SU-DHL-6 (cell line): ENCODE measurements around the gene SUSD6.
"Not testable (repeated sequence)": the region's sequence is repeated elsewhere in the genome, so short reads cannot be mapped to it uniquely, and the experiment has no call there.

Experiments
- EZH2phosphoT487 ChIP-seq: fragments of 200-600 bp; sonication (generic), shearing (Covaris generic); conservative IDR thresholded peaks from 2 replicates; pipeline ENCODE4 v1.6.1; 2018; ENCODE audit warnings: mild to moderate bottlenecking, antibody characterized with exemption, low read length, moderate library complexity, mixed read lengths
- TF ChIP-seq, protein P1 (sequence below): fragments of 200-600 bp; sonication (generic); IDR thresholded peaks from one replicate; pipeline ENCODE4 v1.5.1; 2017; ENCODE audit warnings: antibody characterized with exemption, mild to moderate bottlenecking, low read length, moderate library complexity; ENCODE audit not compliant: insufficient read depth, poor library complexity, severe bottlenecking

DNA sequence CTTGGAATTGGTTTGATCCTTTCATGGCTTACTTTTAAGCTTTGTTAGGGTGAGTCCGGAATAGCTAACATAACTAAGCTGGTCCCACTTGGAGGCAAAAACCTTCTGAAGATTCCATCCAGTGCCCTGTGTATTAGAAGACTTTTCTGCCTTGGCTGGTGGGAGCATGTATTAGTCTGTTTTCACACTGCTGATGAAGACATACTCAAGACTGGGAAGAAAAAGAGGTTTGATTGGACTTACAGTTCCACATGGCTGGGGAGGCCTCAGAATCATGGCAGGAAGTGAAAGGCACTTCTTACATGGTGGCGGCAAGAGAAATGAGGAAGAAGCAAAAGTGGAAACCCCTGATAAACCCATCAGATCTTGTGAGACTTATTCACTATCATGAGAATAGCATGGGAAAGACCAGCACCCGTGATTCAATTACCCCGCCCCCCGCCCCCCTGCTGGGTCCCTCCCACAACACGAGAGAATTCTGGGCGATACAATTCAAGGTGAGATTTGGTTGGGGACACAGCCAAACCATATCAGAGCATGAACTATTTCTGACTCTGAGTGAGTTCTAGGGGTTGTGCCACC, 30.9 kb downstream of the SUSD6 start:
- TF ChIP-seq, protein P1, sequence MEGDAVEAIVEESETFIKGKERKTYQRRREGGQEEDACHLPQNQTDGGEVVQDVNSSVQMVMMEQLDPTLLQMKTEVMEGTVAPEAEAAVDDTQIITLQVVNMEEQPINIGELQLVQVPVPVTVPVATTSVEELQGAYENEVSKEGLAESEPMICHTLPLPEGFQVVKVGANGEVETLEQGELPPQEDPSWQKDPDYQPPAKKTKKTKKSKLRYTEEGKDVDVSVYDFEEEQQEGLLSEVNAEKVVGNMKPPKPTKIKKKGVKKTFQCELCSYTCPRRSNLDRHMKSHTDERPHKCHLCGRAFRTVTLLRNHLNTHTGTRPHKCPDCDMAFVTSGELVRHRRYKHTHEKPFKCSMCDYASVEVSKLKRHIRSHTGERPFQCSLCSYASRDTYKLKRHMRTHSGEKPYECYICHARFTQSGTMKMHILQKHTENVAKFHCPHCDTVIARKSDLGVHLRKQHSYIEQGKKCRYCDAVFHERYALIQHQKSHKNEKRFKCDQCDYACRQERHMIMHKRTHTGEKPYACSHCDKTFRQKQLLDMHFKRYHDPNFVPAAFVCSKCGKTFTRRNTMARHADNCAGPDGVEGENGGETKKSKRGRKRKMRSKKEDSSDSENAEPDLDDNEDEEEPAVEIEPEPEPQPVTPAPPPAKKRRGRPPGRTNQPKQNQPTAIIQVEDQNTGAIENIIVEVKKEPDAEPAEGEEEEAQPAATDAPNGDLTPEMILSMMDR: not testable (repeated sequence)
- TF ChIP-seq EZH2phosphoT487: not testable (repeated sequence)
